SKM-1 treated with dmso at 0.1 percent for 144 hours (cell line): ENCODE measurements around the gene GUCA2B.

Source experiments
- DNase-seq: peaks from one replicate; lab custom pipeline; 2025; ENCODE audit not compliant: unreplicated experiment; lab: John Stamatoyannopoulos, UW

Gene GUCA2B

DNA sequence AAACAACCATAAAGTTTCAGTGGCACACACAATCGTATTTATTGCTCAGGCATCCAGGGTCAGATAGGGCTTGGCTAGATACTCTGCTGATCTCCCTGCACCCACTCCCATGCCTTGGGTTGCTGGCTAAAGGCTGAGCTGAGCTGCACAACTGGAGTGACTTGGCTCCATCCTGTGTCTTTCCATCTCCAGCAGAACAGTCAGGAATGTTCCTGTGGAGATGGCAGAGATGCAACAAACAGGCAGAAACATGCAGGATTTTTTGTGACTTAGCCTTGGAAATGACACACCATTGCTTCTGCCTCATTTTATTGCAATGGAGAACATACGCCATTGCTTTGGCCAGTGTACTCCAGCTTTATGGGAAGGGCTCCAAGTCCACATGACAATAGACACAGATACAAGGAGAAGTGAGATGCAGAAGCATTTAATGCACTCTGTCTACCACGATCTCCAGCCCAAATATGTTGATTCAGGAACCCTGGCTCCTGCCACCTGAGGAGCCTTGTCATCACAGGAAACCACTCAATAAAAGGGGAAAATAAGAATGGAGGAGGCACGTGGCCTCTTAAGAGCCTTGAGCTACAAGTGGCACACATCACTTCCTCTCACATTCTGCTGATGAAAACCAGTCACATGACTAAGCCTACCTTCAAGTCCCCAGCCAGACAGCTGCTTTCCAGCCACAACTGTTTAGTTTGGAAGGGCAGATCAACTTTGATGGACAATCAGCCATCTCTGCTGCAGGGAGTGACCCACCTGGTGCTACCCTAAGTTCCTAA, 10.1 kb upstream of the GUCA2B start:
- peak; percentile 6 for DNase-seq

DNA sequence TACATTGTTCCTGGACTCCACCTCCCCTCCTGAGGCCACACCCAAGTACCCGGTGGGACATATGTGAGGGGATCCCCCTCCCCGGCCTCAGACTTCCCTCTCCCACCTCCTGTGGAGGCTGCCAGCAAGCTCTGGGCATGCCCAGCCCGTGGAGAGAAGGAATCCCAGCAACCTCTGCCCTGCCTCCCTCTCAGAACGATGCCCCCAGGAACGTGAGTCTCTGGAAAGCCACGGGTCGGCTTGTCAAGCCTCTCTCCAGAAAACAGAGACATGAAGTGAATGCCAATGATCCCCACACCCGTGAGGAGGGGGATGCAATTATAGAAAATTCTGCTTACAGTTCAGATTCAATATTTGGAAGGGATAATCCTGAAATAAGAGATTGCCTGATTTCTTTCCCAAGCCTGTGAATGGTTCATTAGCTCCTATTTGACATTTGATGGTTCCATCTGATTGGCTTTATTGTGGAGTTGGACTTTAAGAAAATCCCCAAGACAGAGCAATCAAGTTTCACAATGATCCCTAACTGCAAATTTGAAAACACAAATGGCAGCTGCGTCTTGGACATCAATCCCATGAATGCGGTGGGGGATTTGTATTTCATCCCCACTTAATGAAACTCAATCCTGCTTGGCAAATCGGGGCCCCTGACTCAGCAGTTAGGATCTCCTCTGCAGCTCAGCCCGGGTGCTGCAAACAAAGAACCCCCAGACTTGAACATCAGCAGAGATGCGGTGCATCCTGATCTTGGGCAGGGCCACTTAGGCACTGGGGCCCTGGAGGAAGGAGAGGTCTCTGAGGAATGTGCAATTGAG, 9.1 kb upstream of the GUCA2B start:
- DNase-seq, result no peak

DNA sequence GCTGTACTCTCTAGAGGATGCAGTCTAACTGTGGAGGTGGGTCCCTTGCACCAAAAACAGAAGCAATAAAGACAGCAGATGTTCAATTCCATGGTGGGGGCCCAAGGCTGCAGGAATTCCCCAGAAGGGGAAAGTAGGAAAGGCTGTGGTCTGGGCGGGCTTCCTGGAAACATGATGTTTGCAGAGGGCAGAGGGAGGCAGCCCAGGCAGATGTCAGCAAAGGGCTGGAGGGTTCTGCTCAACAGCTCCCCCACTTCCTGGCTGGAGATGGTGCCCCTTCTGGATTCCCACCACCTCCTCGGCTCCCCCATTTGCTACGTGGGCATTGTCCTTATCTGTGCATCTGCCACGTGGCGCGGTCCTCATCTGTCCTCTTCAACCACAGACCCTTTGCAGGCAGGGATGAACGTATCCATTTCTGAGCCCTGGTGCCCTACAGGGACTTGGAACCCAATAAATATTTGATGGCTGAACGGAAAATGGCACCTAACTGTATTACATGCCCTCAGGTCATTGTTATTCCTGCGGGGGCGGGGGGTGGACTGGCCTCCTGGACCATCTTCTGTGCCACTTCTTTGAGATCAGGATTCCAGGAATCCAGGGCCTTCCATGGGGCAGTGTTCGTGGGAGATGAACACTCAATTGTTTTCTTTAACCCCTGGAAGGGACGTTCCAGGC, 8.4 kb upstream of the GUCA2B start:
- no peak for DNase-seq

DNA sequence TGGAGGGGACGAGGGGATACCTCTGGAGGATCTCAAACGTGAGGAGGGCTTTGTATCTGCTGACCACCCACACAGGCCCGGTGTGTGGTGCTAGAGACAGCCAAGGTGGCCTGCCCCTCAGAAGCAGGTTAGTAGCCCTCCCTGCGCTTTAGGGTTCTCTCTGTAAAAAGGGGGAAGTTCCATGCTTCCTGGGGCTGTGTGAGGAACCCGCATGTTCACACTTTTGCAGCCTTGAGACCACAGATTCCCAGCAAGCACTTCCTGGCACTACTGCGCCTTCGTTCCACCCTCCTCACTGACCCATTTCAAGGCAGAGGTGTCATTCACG, 7.9 kb upstream of the GUCA2B start:
- peak; percentile 20 for DNase-seq

DNA sequence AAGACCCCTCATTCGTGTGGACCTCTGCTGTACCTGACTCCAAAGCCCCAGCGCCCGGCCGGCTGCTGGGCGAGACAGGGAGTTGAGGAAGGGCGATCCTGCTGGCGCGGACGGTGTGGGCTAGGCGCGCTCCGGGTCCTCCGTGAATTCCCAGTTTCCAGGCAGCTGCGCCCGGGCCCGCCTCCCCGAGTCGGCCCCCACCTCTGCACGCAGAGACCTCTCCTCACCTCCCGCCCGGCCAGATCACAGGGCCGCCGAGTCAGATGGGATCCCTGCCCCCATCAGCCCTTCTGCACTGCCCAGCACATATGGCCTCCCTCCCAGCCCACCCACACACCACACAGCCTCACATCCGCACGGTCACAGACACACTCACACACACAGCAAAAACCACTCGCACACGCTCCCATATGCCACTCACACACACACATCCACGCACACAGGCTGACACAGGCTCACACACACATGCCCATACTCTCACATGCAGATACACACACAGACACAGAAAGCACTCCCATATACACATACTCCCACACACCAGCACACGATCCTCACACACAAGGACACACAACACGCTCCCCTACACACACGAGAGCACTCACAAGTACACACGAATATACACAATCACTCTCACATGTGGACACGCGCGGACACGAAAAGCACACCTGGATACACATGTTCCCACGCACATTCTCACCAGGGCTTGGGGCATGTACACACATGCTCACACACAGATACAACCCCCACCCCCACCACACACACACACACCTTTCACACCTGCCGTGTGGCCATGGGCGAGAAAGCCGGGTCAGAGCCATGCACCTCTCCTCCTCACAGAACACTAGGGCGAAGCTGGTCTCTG, 7.2 kb upstream of the GUCA2B start:
- DNase-seq, result no peak

DNA sequence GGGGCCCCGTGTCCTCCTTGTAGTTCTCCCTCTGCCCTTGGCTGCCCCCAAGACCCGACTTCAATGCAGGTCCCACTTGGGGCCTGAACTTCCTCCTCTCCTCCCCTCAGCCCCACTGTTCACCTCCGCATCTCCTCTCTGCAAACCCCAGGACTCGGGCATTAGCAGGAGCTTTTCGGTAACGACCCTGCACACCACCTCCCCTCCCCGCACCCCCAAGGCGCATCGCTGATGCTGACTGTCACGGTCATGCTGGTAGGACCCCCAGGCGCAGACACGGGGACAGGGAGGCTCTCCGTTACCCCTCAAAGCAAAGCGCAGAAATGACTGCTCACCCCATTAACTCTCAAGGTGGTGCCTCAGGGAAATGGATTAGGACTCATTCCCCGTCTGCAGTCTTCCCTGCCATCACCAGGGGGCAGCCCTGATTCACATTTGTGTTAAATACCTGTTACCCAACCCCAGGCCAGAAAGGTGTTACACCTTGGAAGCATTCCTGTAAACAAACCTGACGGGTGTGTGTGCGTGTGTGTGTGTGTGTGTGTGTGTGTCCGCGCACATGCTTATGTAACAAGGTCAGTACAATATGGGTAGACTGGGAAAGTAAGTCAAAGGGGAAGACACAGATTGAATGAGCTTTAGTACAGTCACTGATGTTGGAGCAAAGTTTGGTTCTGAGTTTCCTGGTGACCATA, 6.4 kb upstream of the GUCA2B start:
- peak; percentile 46 for DNase-seq

DNA sequence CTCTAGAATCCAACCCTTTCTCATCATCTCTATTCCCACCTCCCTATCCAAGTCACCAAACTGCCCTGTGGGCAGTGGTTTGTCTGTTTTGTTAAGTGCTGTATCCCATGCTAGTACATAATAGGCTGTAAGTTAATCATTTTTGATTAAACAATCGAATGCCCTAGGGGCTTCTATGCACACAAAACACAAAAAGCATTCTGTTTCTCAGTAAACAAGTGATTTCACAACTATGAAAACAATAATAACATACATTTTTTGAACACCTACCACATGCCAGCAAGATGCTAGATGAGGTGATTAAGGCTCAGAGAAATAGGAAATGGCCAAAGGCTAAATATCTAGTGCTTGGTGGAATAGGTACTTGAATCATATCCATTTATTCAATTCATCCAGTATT, 5.0 kb upstream of the GUCA2B start:
- no peak for DNase-seq

DNA sequence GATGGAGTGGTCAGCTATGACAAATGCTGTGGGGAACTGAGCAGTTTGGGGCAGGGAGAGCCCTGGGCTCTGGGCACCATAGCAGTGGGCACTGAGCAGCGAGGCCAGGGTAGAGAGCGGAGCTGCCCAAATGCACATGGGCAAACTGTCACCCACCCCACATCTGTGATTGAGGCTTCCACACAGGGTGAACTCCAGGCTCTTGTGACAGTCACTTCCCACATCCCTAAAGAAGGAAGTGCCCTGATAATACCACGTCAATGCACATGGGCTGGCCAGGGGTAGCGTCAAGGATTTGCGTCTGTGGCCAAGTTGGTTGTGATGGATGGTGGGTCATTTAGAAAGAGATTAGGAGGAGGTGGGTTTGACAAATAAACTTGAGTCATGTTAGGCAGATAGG, 2.6 kb upstream of the GUCA2B start:
- DNase-seq, result no peak

DNA sequence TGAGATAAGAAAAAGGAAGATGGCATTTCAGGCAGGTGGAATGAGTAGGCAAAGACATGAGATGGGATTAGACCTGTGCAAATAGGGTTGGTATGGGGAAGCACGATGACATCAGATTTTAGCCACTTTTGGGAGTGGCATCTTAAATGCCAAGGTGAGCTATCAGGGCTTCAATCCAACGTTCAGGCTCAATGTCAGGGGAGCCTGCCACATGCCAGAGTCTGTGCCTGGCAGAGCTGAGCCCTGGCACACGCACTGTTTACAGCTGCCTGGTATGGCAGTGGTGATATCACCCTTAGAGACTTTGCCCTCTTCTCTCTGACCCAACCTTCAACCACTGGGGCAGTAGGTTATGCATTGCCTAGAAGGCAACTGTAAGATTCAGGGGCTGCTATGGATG, 1.1 kb upstream of the GUCA2B start:
- DNase-seq, result no peak

DNA sequence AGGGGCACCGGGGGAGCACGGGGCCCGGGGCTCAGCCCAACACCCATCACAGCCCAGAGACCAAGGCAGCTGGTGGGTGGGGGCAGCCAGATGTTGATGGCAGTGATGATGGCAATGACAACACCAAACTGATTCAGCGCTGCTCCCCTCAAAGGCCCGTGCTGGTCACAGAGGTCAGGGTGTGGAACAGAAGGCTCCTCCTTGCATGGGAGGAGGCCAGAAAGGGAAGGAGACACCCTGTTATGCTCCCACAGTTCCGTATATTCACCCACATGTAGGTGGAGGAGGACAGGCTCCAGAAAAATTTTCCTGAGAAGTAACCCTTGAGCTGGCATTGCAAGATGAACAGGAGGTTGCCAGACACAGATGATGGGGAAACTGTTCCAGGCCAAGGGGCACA, 414 bp downstream of the GUCA2B start:
- no peak for DNase-seq

DNA sequence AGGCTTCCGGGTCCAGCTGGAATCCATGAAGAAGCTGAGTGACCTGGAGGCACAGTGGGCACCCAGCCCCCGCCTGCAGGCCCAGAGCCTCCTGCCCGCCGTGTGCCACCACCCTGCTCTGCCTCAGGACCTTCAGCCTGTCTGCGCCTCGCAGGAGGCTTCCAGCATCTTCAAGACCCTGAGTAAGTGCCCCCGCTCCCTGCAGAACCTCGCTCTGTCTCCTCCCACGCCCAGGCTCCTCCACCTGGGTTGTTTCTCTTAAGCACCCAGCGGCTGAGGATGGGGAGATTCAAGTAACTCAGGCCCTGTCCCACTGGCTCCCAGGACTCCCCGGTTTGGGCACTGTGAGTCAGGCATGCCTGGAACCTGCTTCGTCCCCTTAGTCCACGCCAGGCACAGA, 1.5 kb downstream of the GUCA2B start:
- DNase-seq, result no peak

DNA sequence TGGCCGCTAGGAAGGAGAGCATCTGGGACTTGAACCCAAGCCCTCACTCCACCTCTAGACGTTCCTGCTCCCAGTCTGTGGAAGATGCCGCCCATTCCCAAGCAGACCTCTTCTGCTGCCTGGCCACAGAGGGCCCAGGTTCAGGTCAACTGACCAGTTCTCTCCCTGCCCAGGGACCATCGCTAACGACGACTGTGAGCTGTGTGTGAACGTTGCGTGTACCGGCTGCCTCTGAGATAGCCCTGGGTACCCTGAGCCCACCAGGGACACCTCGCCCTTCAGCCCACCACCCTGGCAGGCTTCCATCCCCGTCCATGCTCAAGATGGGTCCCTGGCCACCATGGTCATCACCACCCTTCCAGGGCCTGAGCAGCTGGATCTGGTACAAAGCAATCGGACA, 2.2 kb downstream of the GUCA2B start:
- no peak for DNase-seq

DNA sequence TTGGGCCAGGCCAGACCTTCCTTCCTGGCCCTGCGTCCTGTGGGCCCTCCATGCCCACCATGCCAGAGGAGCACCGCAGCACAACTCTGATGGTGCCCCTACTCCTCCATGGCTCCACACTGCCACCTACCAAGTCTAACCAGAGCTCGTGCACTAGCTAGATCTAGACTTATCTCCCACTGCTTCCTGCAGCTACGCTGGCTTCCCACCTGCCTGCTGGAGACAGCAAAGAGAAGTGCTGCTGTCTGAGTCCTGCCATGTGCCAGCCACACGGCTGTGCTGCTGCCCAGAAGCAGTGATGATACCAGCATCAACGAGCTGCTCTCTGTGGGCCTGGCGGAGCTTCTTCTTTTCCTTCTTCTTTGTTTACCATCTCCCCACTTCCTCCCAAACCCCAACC, 4.5 kb downstream of the GUCA2B start:
- DNase-seq, result no peak

DNA sequence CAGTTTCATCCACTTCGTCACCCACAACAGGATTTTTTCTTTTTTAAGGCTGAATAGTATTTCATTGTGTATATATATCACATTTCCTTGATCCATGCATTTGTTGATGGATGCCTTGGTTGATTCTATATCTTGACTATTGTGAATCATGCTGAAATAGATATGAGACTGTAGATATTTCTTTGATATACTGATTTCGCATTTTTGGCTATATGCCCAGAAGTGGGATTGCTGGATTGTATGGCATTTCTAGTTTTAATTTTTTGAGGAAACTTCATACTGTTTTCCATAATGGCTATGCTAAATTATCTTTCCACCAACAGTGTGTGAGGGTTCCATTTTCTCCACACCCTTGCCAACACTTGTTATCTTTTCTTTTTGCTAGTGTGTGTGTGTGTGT, 5.0 kb downstream of the GUCA2B start:
- DNase-seq, result no peak

DNA sequence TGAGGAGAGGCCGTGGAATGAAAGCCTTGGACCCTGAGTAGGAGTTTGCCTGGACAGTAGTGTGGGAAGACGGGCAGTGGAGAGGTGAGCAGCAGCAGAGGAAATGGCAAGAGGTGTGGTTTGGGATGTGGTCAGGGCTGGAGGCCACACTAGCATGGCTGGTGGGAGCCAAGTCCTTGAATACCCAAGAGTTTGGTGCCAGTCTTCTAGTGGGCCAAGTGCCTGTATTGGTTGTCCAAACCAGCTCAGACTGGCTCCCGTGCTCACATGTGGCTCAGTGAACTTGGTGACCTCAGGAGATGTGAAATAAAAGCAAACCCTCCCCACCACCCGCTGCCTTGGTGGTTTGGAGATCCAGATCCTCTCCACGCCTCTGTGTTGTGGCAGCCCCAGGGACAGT, 9.0 kb downstream of the GUCA2B start:
- peak; percentile 45 for DNase-seq

DNA sequence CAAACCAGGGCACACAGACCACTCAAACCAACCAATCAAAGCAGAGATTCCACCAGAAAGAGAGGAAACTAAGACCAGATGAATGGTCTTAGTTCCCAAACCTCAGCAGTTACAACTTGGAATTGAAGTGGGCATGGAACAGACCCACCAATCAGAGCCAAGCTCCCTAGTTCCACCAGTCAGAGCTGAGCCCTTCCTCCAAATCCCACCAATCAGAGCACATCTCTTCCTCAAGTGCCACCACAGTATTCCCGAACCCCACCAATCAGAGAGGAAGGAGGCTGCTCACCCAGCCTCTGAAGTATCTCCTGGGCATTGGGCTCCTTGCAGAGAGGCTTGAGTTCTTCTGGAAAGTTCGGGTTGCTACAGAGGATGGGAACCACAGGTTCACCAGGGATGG, 9.9 kb downstream of the GUCA2B start:
- no peak for DNase-seq

DNA sequence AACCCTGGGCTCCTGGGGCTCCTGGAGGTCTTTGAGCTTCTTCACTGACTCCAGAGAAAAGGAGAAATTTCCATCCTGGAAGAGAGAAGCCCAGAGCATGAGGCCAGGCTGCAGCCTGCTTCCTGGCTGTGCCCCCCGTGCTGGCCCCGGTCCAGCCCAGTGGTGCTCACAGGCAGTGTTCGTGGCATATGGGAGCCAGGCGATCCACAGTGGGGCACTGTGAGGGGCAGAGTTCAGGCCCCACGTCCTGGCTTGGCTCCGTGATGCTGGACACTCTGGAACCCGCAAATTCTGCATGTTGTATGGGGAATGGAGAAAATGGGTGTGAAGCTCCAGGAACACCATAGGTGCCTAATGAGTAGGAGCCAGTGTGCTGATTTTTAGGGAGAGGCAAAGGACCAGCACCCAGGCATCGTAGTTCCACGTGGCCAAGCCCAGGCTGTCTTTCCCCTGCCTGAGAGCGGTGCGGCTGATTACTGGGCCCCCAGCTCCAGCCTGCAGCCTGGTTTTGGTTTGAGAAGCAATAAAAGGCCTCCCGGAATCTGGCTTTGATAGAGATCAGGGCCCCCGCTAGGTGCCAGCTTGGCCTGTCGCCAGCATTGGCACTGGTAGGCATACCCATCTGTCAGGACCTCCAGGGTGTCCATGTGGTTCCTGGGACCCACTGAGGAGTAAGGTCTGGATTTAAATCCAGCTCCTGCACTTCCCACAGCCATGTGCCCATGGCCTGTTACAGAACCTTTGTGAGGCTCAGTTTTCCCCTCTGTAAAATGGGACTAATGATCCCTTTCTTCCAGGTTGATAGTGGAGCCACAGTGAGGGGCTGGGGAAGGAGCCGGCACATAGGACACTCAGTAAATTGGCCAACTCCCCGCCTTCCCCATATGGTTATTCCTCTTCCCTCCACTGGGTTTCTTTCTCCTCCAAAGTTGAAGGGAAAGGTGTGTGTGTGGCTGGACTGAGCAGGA, 10.6 kb downstream of the GUCA2B start:
- DNase-seq, result no peak

DNA sequence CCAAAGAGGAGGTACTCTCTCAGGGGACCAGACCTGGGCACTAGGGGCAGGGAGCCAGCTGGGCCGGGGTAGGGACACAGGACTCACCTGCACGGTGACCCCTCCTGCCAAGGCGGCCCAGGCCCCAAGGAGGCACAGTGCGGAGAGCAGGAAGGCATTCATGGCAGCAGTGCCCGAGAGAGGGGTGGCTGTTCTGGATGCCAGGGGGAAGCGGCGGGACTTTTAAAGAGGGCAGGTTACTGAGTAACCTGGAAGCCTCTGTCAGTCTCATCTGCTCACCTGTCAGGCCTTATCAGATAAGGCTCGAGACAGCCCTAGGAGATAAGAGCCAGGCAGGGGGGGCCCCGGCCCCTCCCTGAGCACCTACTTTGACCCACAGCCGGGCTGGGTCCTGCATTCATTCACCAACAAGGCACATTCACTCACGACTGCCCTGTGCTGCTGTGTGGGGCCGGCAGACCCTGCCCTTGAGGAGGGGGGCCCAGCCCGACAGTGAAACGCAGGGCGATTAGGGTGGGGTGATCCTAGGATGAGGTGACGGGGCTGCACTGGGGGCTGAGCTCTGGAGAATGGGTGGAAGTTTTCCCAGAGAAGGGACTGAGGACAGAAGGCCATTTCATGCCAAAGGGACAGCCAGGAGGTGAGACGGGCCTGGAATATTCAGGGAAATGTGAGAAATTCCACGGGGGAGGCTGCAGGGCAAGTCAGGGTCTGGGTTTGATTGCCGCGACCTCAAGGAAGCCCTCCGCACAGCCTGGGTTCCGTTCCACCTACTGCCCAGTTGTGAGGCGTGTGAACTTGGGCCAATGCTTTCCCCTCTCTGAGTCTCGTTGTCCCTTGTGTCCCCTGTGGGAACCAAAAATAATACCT, 11.6 kb downstream of the GUCA2B start, which contains the start of gene GUCA2A:
GUCA2A (minus strand) TSS at position 195 of the 870 bp plus-strand sequence; CDS start at position 162, 33 bp downstream.
- no peak for DNase-seq
